Lung (tissue), 12 donors: Measurements from ENCODE around the gene SKP1. TPM values are rescaled to one million over a fixed set of nuclear protein-coding genes. Genes with fewer than 3 reads are reported as not detected.

ENCODE experiments used
- ATAC-seq: fragments of 200-7000 bp; cut with Tn5 transposase; one replicate; pipeline ENCODE4 v1.9.1; 2020; ENCODE audit warnings: moderate number of reproducible peaks; ENCODE audit not compliant: insufficient read depth, low FRiP score
- DNase-seq, 3 donors: peaks; one replicate each; pipeline ENCODE4 v3.0.0-alpha.2; 2013 to 2017
- H3K27ac ChIP-seq, 2 donors: one replicate each; pipeline ENCODE4 v1.5.1; 2013; ENCODE audit warnings: mild to moderate bottlenecking in 2 of 2, moderate library complexity in 2 of 2, control low read depth in 1 of 2, inconsistent platforms in 1 of 2, low read depth in 1 of 2, low read length in 1 of 2
- H3K27me3 ChIP-seq, 3 donors: one replicate each; pipeline ENCODE4 v1.5.1; 2013; ENCODE audit warnings: low read length in 2 of 3; ENCODE audit not compliant: control insufficient read depth in 3 of 3, insufficient read depth in 3 of 3
- H3K36me3 ChIP-seq, 4 donors: one replicate each; pipeline ENCODE4 v1.5.1; 2013; ENCODE audit warnings: low read length in 4 of 4, mild to moderate bottlenecking in 1 of 4, moderate library complexity in 1 of 4; ENCODE audit not compliant: control insufficient read depth in 4 of 4, insufficient read depth in 4 of 4
- H3K4me1 ChIP-seq, 5 donors: one replicate each; pipeline ENCODE4 v1.5.1; 2013; ENCODE audit warnings: low read length in 5 of 5, mild to moderate bottlenecking in 2 of 5, moderate library complexity in 1 of 5; ENCODE audit not compliant: control insufficient read depth in 5 of 5, insufficient read depth in 5 of 5
- H3K4me3 ChIP-seq: one replicate; pipeline ENCODE4 v1.5.1; 2013; ENCODE audit warnings: mild to moderate bottlenecking, control low read depth, moderate library complexity
- H3K9ac ChIP-seq, 2 donors: one replicate each; pipeline ENCODE4 v1.5.1; 2013; ENCODE audit warnings: low read length in 2 of 2, control low read depth in 1 of 2; ENCODE audit not compliant: insufficient read depth in 1 of 2
- H3K9me3 ChIP-seq, 4 donors: one replicate each; pipeline ENCODE4 v1.5.1; 2013; ENCODE audit warnings: low read length in 3 of 4, mild to moderate bottlenecking in 1 of 4, moderate library complexity in 1 of 4; ENCODE audit not compliant: control insufficient read depth in 4 of 4, insufficient read depth in 3 of 4
- CTCF ChIP-seq: IDR thresholded peaks from 2 replicates; pipeline ENCODE4 v1.5.1; 2012; ENCODE audit warnings: mild to moderate bottlenecking; ENCODE audit errors: control extremely low read depth, extremely low read depth
- WGBS, 2 donors: extraction: QIAGEN DNeasy Blood & Tissue Kit; methylation state at CpG; one replicate each; pipeline ENCODE4 v1.1.7; 2013; 5-methylcytosine and 5-hydroxymethylcytosine counted together
- polyA plus RNA-seq, 2 donors: library from polyadenylated mRNA; stranded (reverse); fragments of 200-250 nt; gene quantifications; one replicate each; pipeline ENCODE4 v1.2.1, GENCODE V29; 2013
- total RNA-seq, 2 donors: library from RNA; depleted of rRNA in 1 of 2; stranded (reverse); fragments of >200 nt in 1 of 2; gene quantifications; one replicate each; pipeline ENCODE4 v1.2.1, GENCODE V29; 2014 to 2021
- donor health status: control.
- donor health status: control.
- donor health status: Bipolar disorder and iron deficiency.
- donor health status: healthy.
- donor health status: DM: yes; HTN: yes; CAD: no.

The SKP1 gene
- total and polyA plus RNA-seq, 4 donors, result 149 to 551 (median 283) TPM

- H3K27me3 ChIP-seq, result peaks cover 0 to 10% (median 10%) of the 10 kb centered on the region in 3 donors
- WGBS, 2 donors, result 94% methylated on average over 12 of the region's 12 CpGs
- H3K36me3 ChIP-seq, result peaks cover 0 to 2% (median under 1%) of the 10 kb centered on the region in 4 donors
- no peak for TF ChIP-seq CTCF
- no peak overlapping the region for H3K4me3 ChIP-seq
- DNase-seq, result no peak
- peaks cover 0 to 15% (median 4%) of the 10 kb centered on the region in 5 donors for H3K4me1 ChIP-seq
- H3K9ac ChIP-seq, result no peak overlapping the region
- no peak overlapping the region for H3K27ac ChIP-seq
- no peak for ATAC-seq
- no peaks in the 10 kb centered on the region for H3K9me3 ChIP-seq
Measured at GRCh38 chr5:134116789-134117761, 59.7 kb downstream of the SKP1 start.

- no peak for TF ChIP-seq CTCF
- DNase-seq (no peak), ATAC-seq (no peak)
- WGBS, 2 donors, result 92 to 93% methylated on average over 10 of the region's 10 CpGs
- Histone ChIP-seq H3K9me3 (no peaks in the 10 kb centered on the region), H3K27ac (no peak overlapping the region), H3K4me3 (no peak overlapping the region), H3K36me3 (peaks cover 0 to 2% (median under 1%) of the 10 kb centered on the region in 4 donors), H3K27me3 (peaks cover 0 to 11% (median 10%) of the 10 kb centered on the region in 3 donors), H3K4me1 (peaks cover 0 to 15% (median 4%) of the 10 kb centered on the region in 5 donors), H3K9ac (no peak overlapping the region)
Measured at GRCh38 chr5:134116286-134116685, 60.5 kb downstream of the SKP1 start.

DNA sequence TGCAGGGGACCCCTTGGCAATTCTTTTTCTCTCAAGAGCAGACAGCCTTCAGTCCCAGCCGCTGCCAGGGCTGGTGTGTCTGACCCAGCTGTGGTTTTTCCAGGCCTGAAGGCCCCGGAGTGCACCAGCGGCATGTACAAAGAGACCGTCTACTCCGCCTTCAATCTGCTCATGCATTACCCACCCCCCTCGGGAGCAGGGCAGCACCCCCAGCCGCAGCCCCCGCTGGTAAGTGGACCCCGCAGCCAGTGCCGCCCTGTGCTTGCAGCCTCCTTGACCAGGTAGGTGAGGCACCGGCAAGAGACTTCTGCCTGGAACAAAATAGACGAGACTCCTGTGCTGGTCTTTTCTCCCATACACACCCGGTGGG lies 61.0 kb downstream of the SKP1 start:
- Histone ChIP-seq H3K27ac (no peak overlapping the region), H3K4me1 (peaks cover 0 to 15% (median 4%) of the 10 kb centered on the region in 5 donors), H3K9ac (no peak overlapping the region), H3K27me3 (peaks cover 0 to 11% (median 10%) of the 10 kb centered on the region in 3 donors), H3K9me3 (no peaks in the 10 kb centered on the region), H3K36me3 (peaks cover 0 to 2% (median under 1%) of the 10 kb centered on the region in 4 donors), H3K4me3 (no peak overlapping the region)
- ATAC-seq (no peak), DNase-seq (peak in 2 of 3 donors; percentile 41 to 47)
- 49 to 60% methylated on average over 13 of the region's 13 CpGs for WGBS, 2 donors
- no peak for TF ChIP-seq CTCF
